ENCODE results near the gene TMEM203.

Gene TMEM203

GRCh38 chr9:137198051-137198901 lies 7.2 kb downstream of the TMEM203 start:
- in situ Hi-C loops (cut with MboI; ENCODE audit: low sequenced_read_pairs): no loop called here

GRCh38 chr9:137195525-137196220 lies 9.8 kb downstream of the TMEM203 start:
- in situ Hi-C loops (cut with MboI; ENCODE audit: low sequenced_read_pairs): no loop called here

GRCh38 chr9:137194909-137195308 lies 10.5 kb downstream of the TMEM203 start:
- in situ Hi-C loops (cut with MboI; ENCODE audit: low sequenced_read_pairs): no loop called here

GRCh38 chr9:137194388-137194787 lies 11.1 kb downstream of the TMEM203 start:
- in situ Hi-C loops (cut with MboI; ENCODE audit: low sequenced_read_pairs): no loop called here

GRCh38 chr9:137193771-137194170 lies 11.7 kb downstream of the TMEM203 start:
- in situ Hi-C loops (cut with MboI; ENCODE audit: low sequenced_read_pairs): no loop called here

GRCh38 chr9:137192859-137193258 lies 12.6 kb downstream of the TMEM203 start:
- in situ Hi-C loops (cut with MboI; ENCODE audit: low sequenced_read_pairs): no loop called here

GRCh38 chr9:137192448-137192780 lies 13.0 kb downstream of the TMEM203 start:
- in situ Hi-C loops (cut with MboI; ENCODE audit: low sequenced_read_pairs): no loop called here

GRCh38 chr9:137191691-137192447 lies 13.6 kb downstream of the TMEM203 start:
- in situ Hi-C loops (cut with MboI; ENCODE audit: low sequenced_read_pairs): no loop called here

- in situ Hi-C loops (cut with MboI; ENCODE audit: low sequenced_read_pairs): no loop called here
Observed at GRCh38 chr9:137191245-137191644, 14.2 kb downstream of the TMEM203 start.

GRCh38 chr9:137190315-137190856 lies 15.1 kb downstream of the TMEM203 start:
- in situ Hi-C loops (cut with MboI; ENCODE audit: low sequenced_read_pairs): no loop called here

- in situ Hi-C loops (cut with MboI; ENCODE audit: low sequenced_read_pairs): no loop called here
Observed at GRCh38 chr9:137189297-137190295, 15.9 kb downstream of the TMEM203 start.

GRCh38 chr9:137188490-137189296 lies 16.8 kb downstream of the TMEM203 start, which contains the start of the genes ANAPC2 and SSNA1:
ANAPC2 (minus strand) TSS chr9:137188560; CDS start chr9:137188532, 28 bp downstream.
SSNA1 (plus strand) TSS chr9:137188676; CDS start chr9:137188727, 51 bp downstream.
- in situ Hi-C loops (cut with MboI; ENCODE audit: low sequenced_read_pairs): no loop called here

- in situ Hi-C loops (cut with MboI; ENCODE audit: low sequenced_read_pairs): no loop called here
Observed at GRCh38 chr9:137188086-137188489, 17.4 kb downstream of the TMEM203 start.

- in situ Hi-C loops (cut with MboI; ENCODE audit: low sequenced_read_pairs): no loop called here
Observed at GRCh38 chr9:137187386-137187785, 18.1 kb downstream of the TMEM203 start.

GRCh38 chr9:137186385-137186784 lies 19.1 kb downstream of the TMEM203 start:
- in situ Hi-C loops (cut with MboI; ENCODE audit: low sequenced_read_pairs): no loop called here

- in situ Hi-C loops (cut with MboI; ENCODE audit: low sequenced_read_pairs): no loop called here
Observed at GRCh38 chr9:137185921-137186320, 19.5 kb downstream of the TMEM203 start.

GRCh38 chr9:137184881-137185660 lies 20.4 kb downstream of the TMEM203 start:
- in situ Hi-C loops (cut with MboI; ENCODE audit: low sequenced_read_pairs): no loop called here

GRCh38 chr9:137183980-137184595 lies 21.4 kb downstream of the TMEM203 start:
- in situ Hi-C loops (cut with MboI; ENCODE audit: low sequenced_read_pairs): no loop called here

All from hTERT RPE-1 (cell line).